ENCODE data around the gene DGKE. TPM values are rescaled to one million over a fixed set of nuclear protein-coding genes. Genes with fewer than 3 reads are reported as not detected.

DGKE gene
- 3.6 to 6.8 TPM (median 4.3 TPM) in 3 replicates for total RNA-seq
- long read RNA-seq, partial matches to known transcripts, result 0 of 2 reads
- long read RNA-seq, other reads (novel, unspliced or antisense), result 0 of 2 reads

- TF ChIP-seq CTCF (IDR thresholded peaks at IDR 0.05), result no peak
- no peaks in the 10 kb centered on the region for H3K9me3 Mint-ChIP-seq (ENCODE audit: low read depth)
- H3K36me3 Mint-ChIP-seq (ENCODE audit: low read depth), result peaks cover 2% of the 10 kb centered on the region
- no peaks in the 10 kb centered on the region for H3K27me3 Mint-ChIP-seq (ENCODE audit: low read depth)
- H3K27ac Mint-ChIP-seq (ENCODE audit: unreplicated experiment), result peak within 1 kb of the TSS; percentile 74
- H3K4me3 Mint-ChIP-seq (ENCODE audit: unreplicated experiment), result peak within 1 kb of the TSS; percentile 88
- H3K4me1 Mint-ChIP-seq (ENCODE audit: low read depth), result peaks cover 16% of the 10 kb centered on the region
- peak; percentile 98 for DNase-seq (ENCODE audit: low spot score)
Observed at GRCh38 chr17:56833809-56834379, at the start of gene DGKE, which contains the start of gene C17orf67. Gene DGKE, plus strand, starts transcription at chr17:56834151. Its CDS starts 645 bp downstream, at chr17:56834796. Gene C17orf67, minus strand, starts transcription at chr17:56833920. Its CDS starts 18,110 bp downstream, at chr17:56815810.

GRCh38 chr17:56785405-56785804 lies 48.5 kb upstream of the DGKE start:
- H3K27ac Mint-ChIP-seq (ENCODE audit: unreplicated experiment), result no peak overlapping the region
- no peak overlapping the region for H3K4me3 Mint-ChIP-seq (ENCODE audit: unreplicated experiment)
- DNase-seq (ENCODE audit: low spot score), result no peak
- peaks cover 14% of the 10 kb centered on the region for H3K4me1 Mint-ChIP-seq (ENCODE audit: low read depth)
- no peak for TF ChIP-seq CTCF (IDR thresholded peaks at IDR 0.05)
- no peaks in the 10 kb centered on the region for H3K9me3 Mint-ChIP-seq (ENCODE audit: low read depth)
- peaks cover 11% of the 10 kb centered on the region for H3K27me3 Mint-ChIP-seq (ENCODE audit: low read depth)
- no peaks in the 10 kb centered on the region for H3K36me3 Mint-ChIP-seq (ENCODE audit: low read depth)

DNA sequence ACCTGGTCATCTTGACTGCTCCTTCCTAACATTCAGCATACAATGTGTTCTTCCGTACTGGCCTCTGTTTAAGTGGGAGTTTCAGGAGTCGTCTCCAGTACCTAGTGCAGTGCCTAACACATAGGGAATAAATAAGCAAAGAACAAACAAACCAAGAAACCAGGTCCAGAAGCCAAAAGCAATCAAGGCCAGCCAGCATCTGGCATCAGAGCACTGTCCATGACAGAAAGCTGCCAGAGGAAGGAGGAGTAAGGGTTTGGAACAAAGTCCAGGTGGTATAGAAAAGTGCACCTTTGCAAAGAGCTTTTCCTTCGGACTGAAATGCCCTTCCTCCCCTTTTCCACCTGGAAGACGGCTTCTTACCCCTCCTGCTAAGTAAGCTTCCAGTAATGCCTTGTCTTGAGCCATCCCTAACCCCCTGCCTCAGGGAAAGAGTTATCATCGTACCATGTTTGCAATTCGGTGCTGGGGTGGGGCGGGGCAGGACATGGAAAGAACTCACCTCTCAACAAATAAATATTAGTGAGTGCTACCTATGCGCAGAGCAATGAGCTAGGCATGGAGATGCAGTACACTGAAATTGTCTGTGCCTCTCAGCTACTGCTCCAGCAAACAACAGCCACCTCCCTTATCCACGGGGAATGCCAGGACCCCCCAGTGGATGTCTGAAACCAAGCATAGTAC lies 47.8 kb upstream of the DGKE start:
- Mint-ChIP-seq H3K27me3 (ENCODE audit: low read depth) (peaks cover 10% of the 10 kb centered on the region), H3K4me3 (ENCODE audit: unreplicated experiment) (no peak overlapping the region), H3K27ac (ENCODE audit: unreplicated experiment) (peak overlapping the region; percentile 84), H3K9me3 (ENCODE audit: low read depth) (no peaks in the 10 kb centered on the region), H3K4me1 (ENCODE audit: low read depth) (peaks cover 12% of the 10 kb centered on the region), H3K36me3 (ENCODE audit: low read depth) (peaks cover 1% of the 10 kb centered on the region)
- no peak for TF ChIP-seq CTCF (IDR thresholded peaks at IDR 0.05)
- no peak for DNase-seq (ENCODE audit: low spot score)

DNA sequence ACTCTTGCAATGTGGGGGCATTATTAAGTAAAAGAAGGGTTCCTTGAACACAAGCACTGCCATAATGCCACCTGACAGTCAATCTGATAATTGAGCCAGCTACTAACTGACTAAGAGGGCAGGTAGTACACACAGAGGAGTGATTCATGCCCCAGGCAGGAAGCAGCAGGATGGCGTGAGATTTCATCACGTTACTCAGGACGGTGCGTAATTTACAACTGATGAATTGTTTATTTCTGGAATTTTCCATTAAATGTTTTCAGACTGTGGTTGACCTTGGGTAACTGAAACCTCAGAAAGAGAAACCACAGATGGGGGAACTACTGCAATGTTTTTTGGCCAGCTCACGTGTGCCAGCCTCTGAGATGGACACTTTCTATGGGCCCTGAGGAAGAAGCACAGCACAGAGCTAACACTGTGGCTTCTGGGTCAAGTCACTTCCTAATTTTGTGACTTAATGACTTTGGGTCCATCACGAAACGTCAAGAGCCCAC lies 46.9 kb upstream of the DGKE start:
- Mint-ChIP-seq H3K27me3 (ENCODE audit: low read depth) (peaks cover 2% of the 10 kb centered on the region), H3K9me3 (ENCODE audit: low read depth) (no peaks in the 10 kb centered on the region), H3K4me3 (ENCODE audit: unreplicated experiment) (no peak overlapping the region), H3K4me1 (ENCODE audit: low read depth) (peaks cover 12% of the 10 kb centered on the region), H3K36me3 (ENCODE audit: low read depth) (peaks cover 1% of the 10 kb centered on the region), H3K27ac (ENCODE audit: unreplicated experiment) (peak overlapping the region; percentile 84)
- no peak for TF ChIP-seq CTCF (IDR thresholded peaks at IDR 0.05)
- no peak for DNase-seq (ENCODE audit: low spot score)

GRCh38 chr17:56792267-56792666 lies 41.7 kb upstream of the DGKE start:
- Mint-ChIP-seq H3K27ac (ENCODE audit: unreplicated experiment) (no peak overlapping the region), H3K9me3 (ENCODE audit: low read depth) (no peaks in the 10 kb centered on the region), H3K27me3 (ENCODE audit: low read depth) (no peaks in the 10 kb centered on the region), H3K4me1 (ENCODE audit: low read depth) (peaks cover 4% of the 10 kb centered on the region), H3K4me3 (ENCODE audit: unreplicated experiment) (no peak overlapping the region), H3K36me3 (ENCODE audit: low read depth) (peaks cover 4% of the 10 kb centered on the region)
- no peak for TF ChIP-seq CTCF (IDR thresholded peaks at IDR 0.05)
- DNase-seq (ENCODE audit: low spot score), result no peak

All from chondrocyte (in vitro differentiated cells).